IMR-90 (cell line): ENCODE data around the gene LYPD5. TPM values are rescaled to one million over a fixed set of nuclear protein-coding genes. Genes with fewer than 3 reads are reported as not detected.

Experiments used
- ATAC-seq: fragments of 200-7000 bp; cut with Tn5 transposase; 2 replicates; pipeline ENCODE4 v1.9.1; 2020; ENCODE audit warnings: low read depth, mild to moderate bottlenecking, moderate library complexity
- BruUV-seq: library from RNA; stranded (reverse); fragments of 400-500 nt; replicated peaks from 2 replicates; lab custom pipeline; 2021; lab: Mats Ljungman, UMichigan
- CTCF ChIA-PET: fragments of 300-600 bp; formaldehyde crosslinking; extraction: SDS; loops from one replicate; lab custom pipeline; 2021; ENCODE audit warnings: antibody characterized with exemption; lab: Yijun Ruan, JAX
- POLR2A ChIA-PET: fragments of 300-600 bp; sonication (Branson Sonifier 250); formaldehyde crosslinking; loops from one replicate; lab custom pipeline; 2022; ENCODE audit warnings: antibody characterized with exemption; ENCODE audit not compliant: unreplicated experiment; lab: Charles Lee
- DNase-seq: peaks from one replicate; pipeline ENCODE4 v3.0.0; 2013
- H2AFZ ChIP-seq: replicated peaks from 2 replicates; pipeline ENCODE3; 2013; ENCODE audit warnings: low read length, mild to moderate bottlenecking; ENCODE audit not compliant: poor library complexity
- H2AK5ac ChIP-seq: 2 replicates; pipeline ENCODE4 v1.6.1; 2013; ENCODE audit warnings: low read depth, low read length, inconsistent platforms
- H2AK9ac ChIP-seq: replicated peaks from 2 replicates; pipeline ENCODE3; 2013; ENCODE audit warnings: mild to moderate bottlenecking, low read depth, low read length, moderate library complexity; ENCODE audit not compliant: poor library complexity
- H2BK120ac ChIP-seq: 2 replicates; pipeline ENCODE4 v1.6.1; 2013; ENCODE audit warnings: low read depth, low read length, inconsistent platforms
- H2BK15ac ChIP-seq: 3 replicates; pipeline ENCODE4 v1.6.1; 2013; ENCODE audit warnings: low read depth, low read length, inconsistent platforms
- H2BK20ac ChIP-seq: 2 replicates; pipeline ENCODE4 v1.6.1; 2013; ENCODE audit warnings: low read depth, mild to moderate bottlenecking, inconsistent platforms, low read length, moderate library complexity
- H2BK5ac ChIP-seq: 2 replicates; pipeline ENCODE4 v1.6.1; 2013; ENCODE audit warnings: mild to moderate bottlenecking, low read depth, low read length, inconsistent platforms; ENCODE audit not compliant: poor library complexity, severe bottlenecking
- H3K14ac ChIP-seq: replicated peaks from 2 replicates; pipeline ENCODE4 v1.6.1; 2013; ENCODE audit warnings: low read depth, low read length, inconsistent platforms
- H3K18ac ChIP-seq: 2 replicates; pipeline ENCODE4 v1.6.1; 2013; ENCODE audit warnings: low read depth, low read length, control low read depth
- H3K23ac ChIP-seq: 2 replicates; pipeline ENCODE4 v1.6.1; 2013; ENCODE audit warnings: low read depth, low read length, inconsistent platforms
- H3K27ac ChIP-seq: 2 replicates; pipeline ENCODE4 v1.5.1; 2013; ENCODE audit warnings: mild to moderate bottlenecking, control low read depth, low read length; ENCODE audit not compliant: insufficient read depth
- H3K27me3 ChIP-seq: 2 replicates; pipeline ENCODE4 v1.6.1; 2013; ENCODE audit warnings: low read length; ENCODE audit not compliant: control insufficient read depth, insufficient read depth
- H3K36me3 ChIP-seq: 2 replicates; pipeline ENCODE4 v1.6.1; 2013; ENCODE audit warnings: low read length, mixed read lengths; ENCODE audit not compliant: control insufficient read depth, insufficient read depth
- H3K4ac ChIP-seq: 2 replicates; pipeline ENCODE4 v1.6.1; 2013; ENCODE audit warnings: low read depth, low read length, inconsistent platforms
- H3K4me1 ChIP-seq: 2 replicates; pipeline ENCODE4 v1.6.1; 2013; ENCODE audit warnings: low read length, mixed read lengths; ENCODE audit not compliant: control insufficient read depth, insufficient read depth
- H3K4me2 ChIP-seq: 2 replicates; pipeline ENCODE4 v1.6.1; 2013; ENCODE audit warnings: low read depth, mild to moderate bottlenecking, control low read depth, low read length, moderate library complexity
- H3K4me3 ChIP-seq: 2 replicates; pipeline ENCODE4 v1.5.1; 2013; ENCODE audit warnings: low read depth, mild to moderate bottlenecking, control low read depth, low read length, moderate library complexity; ENCODE audit not compliant: insufficient read depth
- H3K56ac ChIP-seq: 2 replicates; pipeline ENCODE4 v1.6.1; 2013; ENCODE audit warnings: low read length, inconsistent platforms; ENCODE audit not compliant: insufficient read depth; ENCODE audit errors: extremely low read depth
- H3K79me1 ChIP-seq, 2 experiments: 2 replicates each; pipeline ENCODE4 v1.6.1; 2013; ENCODE audit warnings: low read length in 2 of 2, inconsistent platforms in 1 of 2, low read depth in 1 of 2
- H3K9ac ChIP-seq: 2 replicates; pipeline ENCODE4 v1.6.1; 2013; ENCODE audit warnings: low read depth, low read length, control low read depth
- H3K9me1 ChIP-seq: 2 replicates; pipeline ENCODE4 v1.6.1; 2013; ENCODE audit warnings: low read length, inconsistent platforms; ENCODE audit not compliant: insufficient read depth
- H3K9me3 ChIP-seq: 2 replicates; pipeline ENCODE4 v1.6.1; 2013; ENCODE audit warnings: low read length; ENCODE audit not compliant: control insufficient read depth, insufficient read depth
- H4K20me1 ChIP-seq: 2 replicates; pipeline ENCODE4 v1.6.1; 2013; ENCODE audit warnings: low read length, inconsistent platforms; ENCODE audit not compliant: insufficient read depth
- H4K5ac ChIP-seq: 2 replicates; pipeline ENCODE4 v1.6.1; 2013; ENCODE audit warnings: mild to moderate bottlenecking, low read depth, low read length, control low read depth
- H4K8ac ChIP-seq, 2 experiments: 2 replicates each; pipeline ENCODE4 v1.6.1; 2013; ENCODE audit warnings: low read depth in 2 of 2, low read length in 2 of 2, control low read depth in 1 of 2, inconsistent platforms in 1 of 2
- H4K91ac ChIP-seq: 2 replicates; pipeline ENCODE4 v1.6.1; 2013; ENCODE audit warnings: low read depth, low read length, inconsistent platforms; ENCODE audit not compliant: insufficient read depth
- BHLHE40 ChIP-seq: fragments of 150-350 bp; IDR thresholded peaks from 2 replicates; pipeline ENCODE4 v1.6.1; 2016; ENCODE audit warnings: mild to moderate bottlenecking, low read depth, low read length
- CEBPB ChIP-seq: IDR thresholded peaks from 2 replicates; pipeline ENCODE4 v1.6.1; 2012; ENCODE audit warnings: low read depth, low read length, improper control_type of control experiment
- CHD1 ChIP-seq: IDR thresholded peaks from 2 replicates; pipeline ENCODE4 v1.6.1; 2012; ENCODE audit warnings: low read depth, low read length, improper control_type of control experiment
- CTCF ChIP-seq: conservative IDR thresholded peaks from 2 replicates; pipeline ENCODE4 v1.5.1; 2012; ENCODE audit warnings: mild to moderate bottlenecking, low read depth, low read length, improper control_type of control experiment
- ELK1 ChIP-seq: fragments of 150-350 bp; IDR thresholded peaks from 2 replicates; pipeline ENCODE4 v1.6.1; 2016; ENCODE audit warnings: low read depth, mild to moderate bottlenecking, low read length, moderate library complexity, borderline replicate concordance
- FOS ChIP-seq: fragments of 150-350 bp; IDR thresholded peaks from 2 replicates; pipeline ENCODE4 v1.6.1; 2016; ENCODE audit warnings: low read depth, low read length
- MXI1 ChIP-seq: IDR thresholded peaks from 2 replicates; pipeline ENCODE4 v1.6.1; 2012; ENCODE audit warnings: low read depth, mild to moderate bottlenecking, low read length, moderate library complexity, borderline replicate concordance
- POLR2A ChIP-seq: IDR thresholded peaks from 2 replicates; pipeline ENCODE4 v1.6.1; 2012; ENCODE audit warnings: mild to moderate bottlenecking, low read depth, low read length
- RAD21 ChIP-seq: IDR thresholded peaks from 2 replicates; pipeline ENCODE4 v1.6.1; 2012; ENCODE audit warnings: low read length, improper control_type of control experiment
- RCOR1 ChIP-seq: IDR thresholded peaks from 2 replicates; pipeline ENCODE4 v1.6.1; 2012; ENCODE audit warnings: mild to moderate bottlenecking, low read length, improper control_type of control experiment; ENCODE audit not compliant: insufficient replicate concordance
- RFX5 ChIP-seq: IDR thresholded peaks from 2 replicates; pipeline ENCODE4 v1.8.0; 2012; ENCODE audit warnings: low read depth, mild to moderate bottlenecking, low read length, moderate library complexity
- SMC3 ChIP-seq: fragments of 150-350 bp; IDR thresholded peaks from 2 replicates; pipeline ENCODE4 v1.6.1; 2016; ENCODE audit warnings: low read depth, mild to moderate bottlenecking, antibody characterized with exemption, low read length, moderate library complexity
- WGBS, 2 experiments: methylation state at CpG; one replicate each; pipeline versions ENCODE4 v1.1.5 to v1.1.7; 2013; ENCODE audit warnings: missing lambda C conversion rate in 2 of 2; ENCODE audit not compliant: insufficient read length in 1 of 2; ENCODE audit errors: extremely low coverage in 2 of 2; 5-methylcytosine and 5-hydroxymethylcytosine counted together
- dilution Hi-C: fragments of 300-500 bp; cut with HindIII; formaldehyde crosslinking; loops from one replicate; pipeline ENCODE4 v1.14.3; 2018; ENCODE audit warnings: low sequenced_read_pairs; ENCODE audit not compliant: unreplicated experiment
- in situ Hi-C: fragments of 300-500 bp; cut with MboI; formaldehyde crosslinking; loops from 3 replicates; pipeline ENCODE4 v1.14.3; 2019; ENCODE audit warnings: low sequenced_read_pairs, inconsistent platforms, mixed read lengths
- intact Hi-C: fragments of 100-400 bp; cut with micrococcal nuclease; formaldehyde crosslinking; loops from 2 replicates; pipeline ENCODE4 v1.10.0; 2022
- polyA plus RNA-seq, 3 experiments: library from polyadenylated mRNA; depleted of rRNA; stranded (reverse); fragments of >200 nt; gene quantifications; 2 replicates each; pipeline ENCODE4 v1.2.3, GENCODE V29; 2012; ENCODE audit warnings: low replicate concordance in 1 of 3
- total RNA-seq: library from RNA; depleted of rRNA; stranded (reverse); fragments of >200 nt; gene quantifications from 2 replicates; pipeline ENCODE4 v1.2.3, GENCODE V29; 2012

Gene LYPD5
- total and polyA plus RNA-seq, 2 of the 4 experiments (the other 2 are of a cell fraction) = 0.31 to 0.36 TPM

DNA sequence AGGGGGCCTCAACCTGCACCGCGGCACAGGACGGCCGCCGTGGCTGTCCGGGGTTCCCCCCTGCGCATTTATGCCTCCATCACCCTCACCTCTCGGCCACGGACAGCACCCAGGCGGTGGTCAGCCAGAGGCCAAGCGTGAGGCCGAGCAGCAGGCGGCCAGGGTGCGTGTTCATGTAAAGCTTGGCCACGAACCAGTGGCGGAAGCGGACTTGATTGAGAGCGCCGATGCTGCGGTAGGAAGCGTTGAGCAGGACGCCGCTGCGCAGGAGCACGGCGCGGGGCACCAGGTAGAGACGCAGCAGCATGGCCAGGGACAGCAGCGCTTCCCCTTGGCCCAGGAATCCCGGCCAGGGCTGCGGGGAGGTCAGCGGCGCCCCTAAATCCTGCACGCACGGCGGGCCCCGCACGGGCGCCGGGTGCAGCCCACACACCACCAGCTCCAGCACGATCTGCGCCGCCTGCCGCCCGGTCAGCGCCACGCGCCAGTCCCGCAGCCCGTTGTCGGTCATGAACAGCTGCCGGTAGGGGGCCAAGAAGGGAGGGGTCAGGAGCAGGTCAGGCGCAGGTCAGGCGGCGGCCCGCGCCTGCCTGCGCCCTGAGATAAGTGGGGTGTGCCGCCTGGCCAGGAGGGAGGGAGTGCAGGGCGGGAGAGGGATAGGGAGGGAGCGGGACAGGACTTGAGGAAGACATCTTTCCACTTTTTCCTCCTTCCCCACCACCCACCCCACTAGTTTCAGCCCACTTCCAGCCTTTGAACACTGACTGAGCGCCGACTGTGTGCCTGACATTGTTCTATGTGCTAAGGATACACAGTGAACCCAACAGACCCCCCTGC, 27.9 kb downstream of the LYPD5 start (continued):
- TF ChIP-seq RAD21 (peak; percentile 67), BHLHE40 (peak; percentile 52; the same call in 1 of the 2 replicates), CHD1 (no peak)

DNA sequence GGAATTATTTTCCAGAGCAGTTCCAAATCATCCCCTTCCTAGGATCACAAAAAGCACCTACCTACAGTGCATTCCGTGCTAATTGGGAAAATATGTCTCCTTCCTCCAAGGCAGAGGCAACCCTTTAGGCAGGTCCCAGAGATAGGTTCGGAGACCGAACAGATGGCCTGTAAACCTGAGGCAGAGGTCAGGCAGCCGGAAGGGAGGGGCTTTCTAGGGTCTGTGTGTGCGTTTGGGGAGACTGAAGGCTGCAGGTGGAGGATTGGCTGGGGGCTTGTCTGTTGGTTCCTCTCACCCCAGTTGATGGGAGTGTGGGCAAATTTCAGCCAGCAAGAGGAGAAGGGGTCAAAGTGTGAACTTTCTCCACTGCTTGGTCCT, 28.5 kb downstream of the LYPD5 start:
- H4K5ac ChIP-seq = no peak overlapping the region
- H3K9ac ChIP-seq = no peak overlapping the region
- H3K56ac ChIP-seq = no peak overlapping the region
- no peak overlapping the region for H3K4ac ChIP-seq
- H3K4me3 ChIP-seq = no peak overlapping the region
- H2AK9ac ChIP-seq = peak overlapping the region; percentile 90
- no peak overlapping the region for H3K27ac ChIP-seq
- no peak overlapping the region for H3K4me2 ChIP-seq
- dilution Hi-C loops = no loop called here
- H2BK120ac ChIP-seq = no peak overlapping the region
- ChIA-PET CTCF (interaction anchor here (0.6 to 1.4 kb wide), 5 partner anchors 9 to 35 kb away, joined by 3 to 10 read pairs (median 4); no protein-coding TSS in a partner anchor), POLR2A (no interaction called here)
- 0% methylated on average over 1 of the region's 5 CpGs; no CpG with 5 or more reads in 1 of the 2 experiments for WGBS, 2 experiments
- H3K14ac ChIP-seq = no peak overlapping the region
- no peak overlapping the region for H3K18ac ChIP-seq
- intact Hi-C loops = no loop called here
- no peaks in the 10 kb centered on the region; the same call in 1 of the 2 replicates for H4K20me1 ChIP-seq
- H3K9me3 ChIP-seq = no peaks in the 10 kb centered on the region
- H3K79me1 ChIP-seq = no peaks in the 10 kb centered on the region
- DNase-seq = no peak
- H2BK15ac ChIP-seq = no peak overlapping the region
- BruUV-seq = no TSS peak
- H2BK20ac ChIP-seq = no peak overlapping the region
- 0 out of 2 replicates have a peak, but pooled peaks cover 3% of the 10 kb centered on the region for H3K9me1 ChIP-seq
- H4K8ac ChIP-seq = no peak overlapping the region
- H3K23ac ChIP-seq = no peak overlapping the region
- ATAC-seq = no peak
- peak overlapping the region; percentile 91 for H2AFZ ChIP-seq
- H2AK5ac ChIP-seq = no peak overlapping the region
- H3K36me3 ChIP-seq = no peaks in the 10 kb centered on the region
- H3K4me1 ChIP-seq = peaks cover 3% of the 10 kb centered on the region
- H4K91ac ChIP-seq = no peak overlapping the region
- H2BK5ac ChIP-seq = no peak overlapping the region
- in situ Hi-C loops = no loop called here
- H3K27me3 ChIP-seq = peaks cover 11% of the 10 kb centered on the region
- TF ChIP-seq MXI1 (no peak), ELK1 (no peak), RFX5 (no peak), CHD1 (no peak), POLR2A (no peak), BHLHE40 (no peak), CTCF (no peak), SMC3 (no peak), CEBPB (no peak), RAD21 (no peak), FOS (no peak), RCOR1 (no peak)
